ENCODE results near the gene ZMAT2.
"Not testable (repeated sequence)": the region's sequence is repeated elsewhere in the genome, so short reads cannot be mapped to it uniquely, and the experiment has no call there.

ZMAT2 gene

DNA sequence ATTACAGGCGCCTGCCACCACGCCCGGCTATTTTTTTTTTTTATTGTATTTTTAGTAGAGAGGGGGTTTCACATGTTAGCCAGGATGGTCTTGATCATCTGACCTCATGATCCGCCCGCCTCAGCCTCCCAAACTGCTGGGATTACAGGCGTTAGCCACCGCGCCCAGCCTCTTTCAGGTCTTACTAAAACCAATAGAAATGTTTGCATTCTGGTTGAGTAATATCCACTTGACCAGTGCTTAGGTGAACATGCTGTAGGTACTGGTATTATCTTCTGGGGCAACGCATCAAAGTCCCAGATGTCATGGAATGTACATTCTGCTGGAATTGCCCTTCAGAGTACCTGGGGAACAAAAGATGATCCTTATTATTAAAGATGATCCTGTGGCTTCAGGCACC is 8.5 kb downstream of the ZMAT2 start:
- DNase-seq (ENCODE audit: low read depth in 2 of 2): not testable (repeated sequence)

- DNase-seq (ENCODE audit: low read depth in 2 of 2): peak; percentile 80 to 91
Observed at GRCh38 chr5:140710899-140711552, 10.8 kb downstream of the ZMAT2 start.

- DNase-seq (ENCODE audit: low read depth in 2 of 2): no peak
Observed at GRCh38 chr5:140711794-140712193, 11.5 kb downstream of the ZMAT2 start.

DNA sequence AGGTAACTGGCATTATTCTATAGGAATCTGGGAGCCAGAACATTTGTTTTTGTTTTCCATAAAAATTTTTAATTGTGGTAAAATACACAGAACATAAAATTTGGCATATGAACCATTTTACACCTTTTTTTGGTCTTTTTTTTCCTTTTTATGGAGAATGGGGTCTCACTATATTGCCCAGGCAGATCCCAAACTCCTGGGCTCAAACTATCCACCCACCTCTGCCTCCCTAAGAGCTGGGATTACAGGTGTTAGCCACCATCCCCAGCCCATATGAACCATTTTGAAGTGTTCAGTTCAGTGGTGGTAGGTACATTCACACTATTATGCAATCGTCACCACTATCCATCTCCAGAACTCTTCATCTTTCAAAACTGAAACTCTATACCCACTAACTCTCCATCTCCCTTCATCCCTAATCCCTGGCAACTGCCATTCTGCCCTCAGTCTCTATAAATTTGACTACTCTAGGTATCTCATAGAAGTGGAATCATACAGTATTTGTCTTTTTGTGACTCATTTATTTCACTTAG is 13.4 kb downstream of the ZMAT2 start:
- DNase-seq (ENCODE audit: low read depth in 2 of 2): no peak

- DNase-seq (ENCODE audit: low read depth in 2 of 2): not testable (repeated sequence)
Observed at GRCh38 chr5:140716238-140716637, 16.0 kb downstream of the ZMAT2 start.

DNA sequence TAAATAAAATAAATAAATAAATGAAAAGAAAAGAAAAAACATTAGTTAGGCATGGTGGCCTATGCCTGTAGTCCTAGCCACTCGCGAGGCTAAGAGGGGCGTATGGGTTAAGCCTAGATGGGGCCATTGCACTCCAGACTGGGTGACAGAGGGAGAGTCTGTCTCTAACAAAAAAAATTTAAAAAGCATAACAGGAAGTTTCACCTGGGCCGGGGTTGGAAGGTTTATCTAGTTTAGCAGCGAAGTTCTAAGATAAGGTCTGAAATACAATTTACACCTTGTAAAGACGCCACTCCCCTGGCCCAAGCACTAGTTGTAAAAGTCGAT is 18.0 kb downstream of the ZMAT2 start:
- DNase-seq (ENCODE audit: low read depth in 2 of 2): no peak

- not testable (repeated sequence) for DNase-seq (ENCODE audit: low read depth in 2 of 2)
Observed at GRCh38 chr5:140720738-140721137, 20.5 kb downstream of the ZMAT2 start.

DNA sequence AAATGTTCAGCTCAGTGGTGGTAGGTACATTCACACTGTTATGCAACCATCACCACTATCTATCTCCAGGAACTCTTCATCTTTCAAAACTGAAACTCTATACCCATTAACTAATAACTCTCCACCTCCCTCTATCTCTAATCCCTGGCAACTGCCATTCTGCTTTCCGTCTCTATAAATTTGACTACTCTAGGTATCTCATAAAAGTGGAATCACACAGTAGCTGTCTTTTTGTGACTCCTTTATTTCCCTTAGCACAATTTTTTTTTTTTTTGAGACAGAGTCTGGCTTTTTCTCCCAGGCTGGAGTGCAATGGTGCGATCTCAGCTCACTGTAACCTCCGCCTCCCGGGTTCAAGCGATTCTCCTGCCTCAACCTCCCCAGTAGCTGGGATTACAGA is 21.1 kb downstream of the ZMAT2 start:
- not testable (repeated sequence) for DNase-seq (ENCODE audit: low read depth in 2 of 2)

- peak; percentile 50 to 60 for DNase-seq (ENCODE audit: low read depth in 2 of 2)
Observed at GRCh38 chr5:140725799-140726471, 25.7 kb downstream of the ZMAT2 start.

- no peak for DNase-seq (ENCODE audit: low read depth in 2 of 2)
Observed at GRCh38 chr5:140733098-140733497, 32.9 kb downstream of the ZMAT2 start.

DNA sequence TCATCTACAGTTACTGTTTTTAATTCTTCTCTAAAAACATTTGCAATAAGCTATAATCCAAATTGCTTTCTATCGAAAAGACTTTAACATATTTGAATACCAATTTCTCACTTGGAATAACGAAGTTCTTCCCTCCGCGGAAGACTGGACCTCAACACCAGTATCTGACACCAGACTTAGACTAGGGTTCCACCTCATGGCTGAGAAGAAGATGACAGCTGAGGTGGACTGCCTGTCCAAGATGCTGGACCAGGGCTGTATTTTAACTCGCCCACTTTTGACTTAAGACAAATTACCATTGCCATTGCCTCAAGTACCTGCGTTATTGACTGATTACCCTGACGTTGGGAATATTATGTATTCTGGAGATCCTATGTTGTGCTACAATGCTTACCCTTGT is 34.1 kb downstream of the ZMAT2 start:
- DNase-seq (ENCODE audit: low read depth in 2 of 2): no peak

DNA sequence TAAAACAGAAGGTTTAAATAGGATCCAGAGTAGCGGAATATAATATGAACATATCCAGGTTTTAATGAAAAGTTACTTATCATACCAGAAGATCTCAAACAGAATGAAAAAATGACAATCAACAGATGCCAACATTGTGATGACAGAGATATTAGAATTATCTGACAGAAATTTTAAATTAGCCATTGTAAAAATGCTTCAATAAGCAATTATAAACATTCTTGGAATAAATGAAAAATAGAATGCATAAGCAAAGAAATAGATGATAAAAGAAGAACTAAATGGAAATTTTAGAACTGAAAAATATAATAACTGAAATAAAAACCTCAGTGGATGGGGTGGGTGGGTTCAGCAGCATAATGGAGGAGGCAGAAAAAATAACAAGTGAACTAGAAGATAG is 37.2 kb downstream of the ZMAT2 start:
- DNase-seq (ENCODE audit: low read depth in 2 of 2): no peak

DNA sequence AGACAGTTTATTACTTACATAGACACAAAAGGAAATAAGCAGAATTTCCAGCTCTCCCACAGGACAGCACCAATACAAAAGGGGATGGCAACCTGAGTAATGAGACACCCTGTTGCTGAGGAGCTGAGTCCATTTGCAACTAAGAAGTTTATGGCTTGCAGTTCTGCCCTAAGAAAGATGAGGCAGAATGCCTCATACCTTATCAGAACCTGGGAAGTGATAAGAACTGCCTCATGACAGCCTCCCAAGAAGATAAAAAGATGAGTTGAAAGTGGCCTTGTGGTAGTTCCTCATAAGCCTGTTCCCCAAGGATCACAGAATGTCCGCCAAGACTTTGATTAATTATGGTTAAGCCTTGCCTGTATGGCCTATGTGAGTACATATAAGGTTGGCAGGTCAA is 41.7 kb downstream of the ZMAT2 start:
- DNase-seq (ENCODE audit: low read depth in 2 of 2): no peak

- no peak for DNase-seq (ENCODE audit: low read depth in 2 of 2)
Observed at GRCh38 chr5:140753561-140753960, 53.3 kb downstream of the ZMAT2 start.

All from stimulated activated CD8-positive, alpha-beta memory T cell treated with anti-CD3 and anti-CD28 coated beads, Interleukin-7, amount 100 ng/mL, for 4 hours (primary cell).